HG03280 (cell line): ENCODE data around the gene PHF24.

Source experiments
- ATAC-seq: cut with Tn5 transposase; IDR thresholded peaks from one replicate; pipeline ENCODE4 v1.9.1; 2021; ENCODE audit warnings: mild to moderate bottlenecking, moderate library complexity; ENCODE audit not compliant: unreplicated experiment

PHF24 gene

DNA sequence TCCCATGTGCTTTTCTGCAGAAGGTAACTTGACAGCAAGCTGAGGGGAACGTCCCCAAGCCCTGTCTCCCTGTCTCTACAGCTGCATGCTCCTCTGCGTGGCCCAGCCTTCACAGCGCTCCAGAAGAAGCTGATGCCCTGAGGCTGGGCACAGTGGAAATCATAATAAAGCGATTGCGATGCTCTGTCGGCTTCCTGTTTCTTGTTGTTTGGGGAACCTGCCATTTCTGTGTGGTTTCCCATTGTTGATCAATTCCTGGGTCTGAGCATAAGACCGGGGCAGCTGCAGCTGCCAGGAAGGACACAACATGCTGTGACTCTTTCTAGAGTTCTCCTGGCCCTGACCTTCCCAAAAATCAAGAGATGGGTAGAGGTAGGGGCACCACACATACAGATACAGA is 24.3 kb downstream of the PHF24 start:
- no peak for ATAC-seq

DNA sequence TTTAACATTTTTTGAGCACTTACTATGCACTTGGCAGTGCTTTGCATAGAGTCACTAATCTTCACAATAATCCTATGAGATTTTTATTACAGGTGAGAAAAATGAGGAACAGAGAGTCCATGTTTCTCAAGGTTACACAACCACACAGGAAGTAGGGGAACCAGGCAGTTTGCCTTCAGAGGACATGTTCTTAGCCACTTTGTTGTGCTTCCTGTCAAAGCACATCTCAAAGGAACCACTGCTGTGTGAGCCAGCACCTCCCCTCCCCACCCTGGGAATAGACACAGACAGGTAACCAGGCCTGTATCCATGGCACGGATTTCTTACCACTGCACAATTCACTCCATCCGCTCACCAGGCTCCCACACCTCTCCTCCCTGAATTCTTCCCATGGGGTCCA is 25.1 kb downstream of the PHF24 start:
- no peak for ATAC-seq

DNA sequence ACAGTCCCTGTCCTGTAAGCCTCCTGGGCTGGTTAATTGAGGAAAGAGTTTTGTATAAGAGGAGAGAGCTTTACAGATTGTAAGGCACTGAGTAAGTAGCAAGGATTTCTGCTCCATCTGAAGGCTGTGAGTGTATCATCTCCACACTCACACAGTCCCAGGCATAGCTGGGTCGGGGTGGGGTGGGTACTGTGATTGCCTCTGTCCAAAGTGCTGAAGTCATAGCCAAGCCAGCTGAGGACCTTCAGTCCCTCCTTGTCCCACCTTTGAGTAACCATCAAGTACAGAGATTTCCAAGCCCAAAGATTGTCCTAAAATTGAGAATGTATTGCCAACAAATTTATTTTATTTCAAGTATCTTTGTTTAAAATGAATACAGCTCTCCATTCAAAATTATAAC is 26.0 kb downstream of the PHF24 start:
- no peak for ATAC-seq

DNA sequence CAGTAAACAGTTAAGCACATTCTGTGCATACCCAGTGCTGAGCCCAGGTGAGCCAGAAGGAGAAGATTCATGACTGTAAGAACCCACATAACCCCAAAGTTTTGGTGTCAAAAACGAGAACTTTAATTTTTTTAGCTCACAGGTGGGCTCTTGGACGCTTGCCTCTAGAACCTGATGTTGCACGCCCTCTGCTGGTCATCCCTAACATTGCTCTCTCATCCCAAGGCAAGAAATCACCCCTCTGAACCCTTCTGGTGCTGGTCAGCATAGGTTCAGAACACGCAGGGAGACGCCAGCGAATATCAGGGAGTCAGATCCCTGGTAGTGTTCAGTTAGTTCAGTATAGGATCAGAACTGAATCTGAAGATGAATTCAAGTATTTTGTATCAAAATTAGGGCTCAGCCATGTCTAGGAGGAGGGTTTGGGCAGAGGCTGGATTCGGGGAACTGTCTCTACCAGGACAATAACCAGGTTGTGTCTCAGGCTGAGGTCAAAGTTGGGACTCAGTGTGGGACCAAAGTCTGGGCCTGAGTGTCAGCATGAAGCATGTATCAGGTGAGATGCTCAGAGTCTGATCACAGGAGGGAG is 27.3 kb downstream of the PHF24 start:
- ATAC-seq = no peak

DNA sequence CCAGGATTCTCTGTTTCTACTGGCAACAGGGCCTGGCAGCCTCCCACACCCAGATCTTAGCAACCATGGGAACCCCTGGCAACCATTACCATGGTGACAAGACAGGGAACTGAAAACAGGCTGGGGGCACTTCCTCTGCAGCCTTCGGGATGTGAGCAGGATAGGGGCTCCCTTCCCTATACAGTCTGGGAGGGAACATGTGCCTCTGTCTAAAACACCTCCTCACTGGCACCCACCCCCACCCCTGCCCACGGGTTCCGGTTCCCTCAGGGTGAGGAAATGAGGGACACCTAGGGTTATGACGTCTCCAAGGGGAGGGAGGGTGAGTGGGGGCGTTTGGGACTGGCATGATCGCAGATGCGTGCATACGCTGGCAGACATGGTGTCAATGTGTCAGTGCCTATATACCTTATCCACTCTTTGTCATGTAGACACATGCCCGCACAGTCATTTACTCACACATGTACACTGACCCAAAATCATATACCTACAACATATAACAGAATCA is 28.5 kb downstream of the PHF24 start:
- no peak for ATAC-seq

DNA sequence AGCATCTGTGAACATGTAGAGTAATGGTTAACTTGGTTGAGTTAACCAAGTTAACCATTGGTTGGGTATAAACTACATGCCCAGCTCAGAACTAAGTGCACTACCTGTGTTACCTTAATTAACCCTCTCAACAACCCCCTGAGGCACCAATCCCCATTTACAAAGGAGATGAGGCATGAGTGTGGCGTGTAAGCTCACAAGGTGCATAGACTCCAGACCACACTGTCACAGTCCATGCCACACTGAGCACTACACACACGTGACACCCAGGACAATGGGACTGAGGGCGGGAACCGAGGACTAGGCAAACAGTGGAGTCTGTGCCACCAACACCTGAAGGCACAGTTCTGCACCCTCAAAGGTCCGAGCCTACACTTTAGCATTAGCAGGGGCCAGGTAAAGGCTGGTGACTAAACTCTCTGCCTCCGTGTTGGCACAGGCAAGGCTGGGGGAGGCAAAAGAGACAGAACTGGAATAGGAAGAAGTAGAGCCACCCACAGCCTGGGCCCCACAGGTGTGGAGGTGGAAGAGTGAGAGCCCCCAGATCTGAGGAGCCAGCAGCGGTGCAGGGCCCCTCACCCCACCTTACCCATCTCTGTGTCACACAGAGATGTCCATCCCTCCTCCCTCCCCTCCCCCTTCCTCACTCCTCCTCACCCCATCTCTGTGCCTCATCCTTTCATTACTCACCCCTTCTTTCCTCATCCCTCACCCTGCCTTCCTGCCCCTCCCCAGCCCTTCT is 29.2 kb downstream of the PHF24 start:
- no peak for ATAC-seq

DNA sequence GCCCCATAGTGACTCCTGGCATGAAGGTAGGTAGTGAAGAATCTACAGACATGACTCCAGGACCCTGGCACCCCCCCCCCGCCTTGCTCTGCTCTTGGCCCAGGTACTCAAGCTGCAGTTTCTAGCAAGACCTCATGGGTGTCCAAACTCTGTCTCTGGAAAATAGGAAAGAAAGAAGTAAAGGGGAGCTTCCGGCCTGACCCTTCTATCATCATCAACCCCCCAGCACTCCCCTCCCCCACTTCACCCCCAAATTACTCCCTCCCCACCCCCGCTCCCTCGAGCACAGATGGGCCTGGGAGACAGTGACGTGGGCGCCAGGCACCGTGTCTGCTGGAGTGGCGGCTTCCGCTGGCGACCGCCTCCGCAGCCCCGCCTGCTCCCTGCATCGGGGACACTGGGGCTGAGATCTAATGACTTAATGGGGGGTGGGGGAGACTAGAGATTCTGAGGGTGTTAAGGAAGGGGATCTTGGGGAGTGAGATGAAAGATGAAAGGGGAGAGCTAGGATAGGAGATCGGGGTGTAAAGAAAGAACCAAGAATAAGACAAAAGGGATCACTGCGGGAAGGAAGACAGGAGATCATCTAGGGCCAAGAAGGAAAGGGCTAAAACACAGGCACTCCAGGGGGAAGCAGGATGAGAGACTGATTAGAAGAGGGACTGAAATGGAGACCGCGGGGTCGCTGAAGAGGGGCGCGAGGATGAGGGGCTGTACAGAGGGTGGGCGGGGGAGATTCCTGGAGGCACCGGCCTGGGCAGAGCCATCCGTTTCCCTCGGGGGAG is 30.3 kb downstream of the PHF24 start:
- no peak for ATAC-seq

DNA sequence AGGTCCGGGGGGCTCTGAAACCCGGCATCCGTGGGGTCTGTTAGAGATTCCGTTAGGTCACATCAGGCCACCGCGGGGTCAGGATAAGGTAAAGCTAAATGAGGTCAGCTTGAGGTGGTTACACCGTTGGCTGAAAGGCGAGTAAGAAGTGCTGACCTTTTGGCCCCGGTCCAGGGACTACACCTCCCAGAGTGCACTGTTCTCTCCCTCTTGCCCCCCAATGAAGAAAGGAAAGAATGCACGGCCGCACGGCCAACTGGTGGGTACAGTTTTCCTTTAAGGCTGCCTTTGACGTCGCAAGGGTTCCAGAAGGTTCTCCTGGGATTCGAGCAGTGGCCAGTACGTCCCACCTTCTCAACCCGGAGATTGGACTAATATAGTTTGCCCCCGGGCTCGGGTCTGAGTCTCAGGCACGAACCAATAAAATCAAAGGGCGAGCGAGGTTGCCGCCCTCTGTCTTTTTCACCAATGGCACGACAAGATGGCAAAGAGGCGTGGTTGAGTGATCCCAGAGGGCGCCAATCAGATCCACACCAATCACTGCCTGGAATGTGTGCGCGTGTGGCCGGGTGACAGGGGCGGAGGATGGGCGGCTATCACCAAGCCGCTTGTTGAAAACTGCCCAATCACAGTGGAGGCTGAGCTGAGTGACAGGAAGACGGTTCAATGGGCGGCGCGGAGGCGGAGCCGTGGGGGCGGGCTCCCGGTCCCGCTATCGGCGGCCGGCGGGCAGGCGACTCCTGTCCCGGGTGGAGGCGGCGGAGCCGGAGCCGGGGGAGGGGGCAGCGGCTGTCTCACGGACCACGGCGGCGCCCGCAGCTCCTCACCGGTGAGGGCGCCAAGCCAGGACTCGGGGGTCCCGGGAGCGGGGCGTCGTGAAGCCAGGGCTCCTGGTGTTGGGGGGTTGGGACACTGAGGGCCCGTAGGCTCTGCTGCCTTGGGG is 31.2 kb downstream of the PHF24 start, which contains the start of gene DNAJB5:
TSS of gene DNAJB5 (plus strand) at position 743 of the 943 bp plus-strand sequence. CDS start 886 bp downstream, outside the sequence.
- peak; percentile 89 for ATAC-seq

DNA sequence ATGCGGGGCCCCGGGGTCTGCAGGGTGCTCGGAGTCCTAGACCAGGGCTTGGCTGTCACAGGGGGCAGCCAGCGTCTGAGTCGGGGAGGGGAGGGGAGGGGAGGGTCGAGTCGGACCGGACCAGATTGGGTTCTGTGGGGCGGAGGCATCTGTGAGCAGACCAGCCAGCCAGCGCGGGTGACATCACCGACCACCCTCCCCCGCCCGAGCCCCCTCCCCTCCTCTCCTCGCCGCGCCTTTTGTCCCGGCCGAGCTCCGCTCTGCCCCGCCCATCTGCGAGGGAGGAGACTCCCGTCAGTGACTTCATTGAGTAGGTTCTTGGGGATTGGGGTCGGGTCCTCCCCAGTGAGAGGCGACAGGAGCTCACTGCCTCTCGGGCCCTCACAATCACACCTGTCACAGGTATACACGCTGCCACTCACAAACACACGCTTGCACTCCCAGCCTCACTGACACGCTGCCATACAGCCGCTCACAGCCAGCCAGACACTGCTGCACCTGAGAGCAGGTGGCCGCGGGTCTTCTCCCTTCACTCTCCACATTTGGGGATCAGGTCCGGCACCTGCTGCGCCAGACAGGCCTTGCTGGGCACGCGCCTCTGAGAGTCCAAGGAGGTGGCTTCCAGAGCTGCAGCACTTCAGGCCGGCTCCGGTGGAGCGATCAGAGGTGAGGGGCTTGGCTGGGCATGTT is 32.0 kb downstream of the PHF24 start:
- ATAC-seq = no peak

DNA sequence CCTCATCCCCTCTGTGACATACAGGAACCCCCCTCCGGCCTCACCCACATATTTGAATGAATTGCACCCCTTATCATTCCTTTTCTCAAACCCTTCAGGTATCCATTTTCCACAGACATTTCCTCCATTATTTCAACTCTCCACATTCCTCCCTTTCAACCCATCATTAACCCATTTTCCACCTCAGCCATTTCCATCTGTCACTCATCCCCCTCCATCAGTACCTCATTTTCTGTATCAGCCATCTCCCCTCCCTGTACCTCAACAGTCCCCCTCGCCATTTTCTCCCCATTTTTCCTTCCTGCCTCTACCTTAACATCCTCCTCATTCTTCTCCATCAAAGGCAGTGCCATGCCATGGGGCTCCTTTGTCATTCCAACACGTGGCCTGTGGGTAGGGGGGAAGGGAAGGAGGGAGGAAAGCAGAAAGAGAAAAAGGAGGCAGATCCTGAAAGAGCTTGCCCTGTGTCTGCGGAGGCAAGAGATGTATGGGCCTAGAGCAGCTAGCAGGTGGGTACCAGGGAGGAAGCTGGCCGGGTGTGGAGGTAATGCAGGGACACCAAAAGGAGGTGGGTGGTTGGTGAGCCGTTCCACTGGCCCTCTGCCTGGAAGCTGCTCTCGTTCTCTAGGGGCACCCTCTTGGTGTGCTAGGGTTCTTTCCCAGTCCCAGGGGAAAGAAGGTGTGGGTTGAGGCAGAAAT is 33.0 kb downstream of the PHF24 start:
- ATAC-seq = no peak

DNA sequence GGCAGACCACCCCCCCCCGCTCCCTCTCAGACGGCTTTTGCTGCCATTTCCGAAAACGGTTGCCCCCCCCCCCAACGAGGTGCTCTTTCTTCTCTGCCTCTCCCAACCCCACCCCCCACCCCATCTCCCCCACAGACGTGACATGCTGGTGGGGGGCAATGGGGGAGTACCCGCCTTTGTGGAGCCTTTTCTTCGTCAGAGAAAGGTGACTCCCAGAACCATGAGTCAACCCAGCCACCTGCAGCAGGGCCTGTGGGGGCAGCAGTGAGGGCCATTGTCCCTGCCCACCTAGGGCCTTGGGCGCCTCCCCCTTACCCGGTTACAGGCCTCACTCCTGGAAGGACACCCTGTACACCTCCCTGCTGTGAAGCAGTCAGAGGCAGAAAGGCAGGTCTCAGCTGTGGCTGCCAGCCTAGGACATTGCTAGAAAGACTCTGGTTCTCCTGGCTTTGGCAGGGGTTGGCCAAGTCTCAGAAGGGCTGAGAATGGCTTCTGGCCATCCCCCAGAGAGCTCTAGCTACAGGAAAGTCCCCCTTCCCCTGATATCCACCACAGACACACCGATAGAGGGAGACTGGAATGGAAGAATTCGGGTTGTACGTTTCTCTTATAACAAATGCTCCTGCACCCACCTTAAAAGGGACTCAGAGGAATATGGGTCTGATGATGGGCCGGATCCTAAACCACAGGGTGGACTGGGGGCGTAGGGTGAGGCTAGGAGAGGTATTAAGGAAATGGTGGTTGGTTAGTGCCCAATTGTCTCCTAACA is 33.7 kb downstream of the PHF24 start:
- ATAC-seq = no peak

DNA sequence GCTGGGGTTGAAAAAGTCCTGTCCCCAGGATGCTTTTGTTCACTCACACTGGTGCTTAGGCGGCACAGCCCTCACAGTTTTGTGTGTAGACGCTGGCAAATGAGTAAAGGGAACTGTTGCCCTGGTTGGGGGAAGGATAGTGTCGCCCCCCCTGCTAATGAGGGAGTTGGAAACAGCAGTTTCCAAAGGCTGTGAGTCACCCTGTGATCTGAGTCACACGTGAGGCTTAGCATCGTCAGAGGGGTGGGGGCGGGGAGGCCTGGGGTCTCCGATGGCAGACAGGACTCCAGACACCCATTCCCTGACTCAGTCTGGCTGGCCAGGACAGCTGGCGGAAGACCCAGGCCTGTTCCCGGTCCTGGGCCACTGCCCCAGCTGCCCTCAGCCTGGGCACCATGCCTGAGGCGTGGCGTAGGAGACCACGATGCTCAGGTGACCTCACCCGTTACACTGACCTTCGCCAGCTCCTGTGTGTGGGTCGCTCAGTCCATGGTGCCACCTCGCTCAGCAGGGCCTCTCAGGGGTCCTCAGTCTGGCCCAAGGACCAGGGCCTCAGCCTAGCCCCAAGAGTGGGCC is 34.4 kb downstream of the PHF24 start:
- no peak for ATAC-seq

DNA sequence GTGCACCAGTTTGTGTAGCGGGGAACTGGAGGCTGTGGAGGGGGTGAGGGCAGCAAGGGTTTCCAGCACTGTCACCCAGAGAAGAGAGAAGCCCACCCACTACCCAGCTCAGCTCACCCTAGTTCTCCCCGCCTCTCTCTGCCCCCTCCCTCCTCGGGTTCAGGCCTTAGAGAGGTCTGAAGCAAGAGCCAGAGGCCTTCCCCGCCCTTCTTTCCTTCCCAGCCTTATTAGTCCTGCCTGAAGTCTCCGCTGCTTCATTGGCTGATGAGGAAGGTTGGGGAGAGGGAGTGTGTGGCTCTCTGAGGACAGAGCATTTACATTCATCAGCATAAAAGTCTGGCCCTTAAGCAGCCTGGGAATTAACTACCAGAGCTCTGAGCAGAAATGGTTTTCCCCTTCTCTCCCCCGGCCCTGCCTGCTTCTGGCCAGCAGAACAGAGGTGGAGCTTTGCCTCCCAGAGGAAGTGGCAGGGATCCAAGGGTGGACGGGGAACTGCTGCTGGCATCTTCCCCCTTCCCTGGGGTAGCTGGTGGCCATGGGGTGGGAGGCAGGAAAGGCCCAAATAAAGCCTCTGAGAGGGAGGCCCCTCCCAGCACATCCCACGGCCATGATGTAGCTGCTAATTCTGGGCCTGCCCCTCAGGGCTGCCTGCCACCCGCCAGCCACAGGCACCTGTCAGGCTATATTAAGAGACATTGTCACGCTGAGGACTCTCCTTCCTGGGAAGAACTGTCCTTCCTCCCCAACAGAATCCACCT is 35.6 kb downstream of the PHF24 start:
- ATAC-seq = no peak

DNA sequence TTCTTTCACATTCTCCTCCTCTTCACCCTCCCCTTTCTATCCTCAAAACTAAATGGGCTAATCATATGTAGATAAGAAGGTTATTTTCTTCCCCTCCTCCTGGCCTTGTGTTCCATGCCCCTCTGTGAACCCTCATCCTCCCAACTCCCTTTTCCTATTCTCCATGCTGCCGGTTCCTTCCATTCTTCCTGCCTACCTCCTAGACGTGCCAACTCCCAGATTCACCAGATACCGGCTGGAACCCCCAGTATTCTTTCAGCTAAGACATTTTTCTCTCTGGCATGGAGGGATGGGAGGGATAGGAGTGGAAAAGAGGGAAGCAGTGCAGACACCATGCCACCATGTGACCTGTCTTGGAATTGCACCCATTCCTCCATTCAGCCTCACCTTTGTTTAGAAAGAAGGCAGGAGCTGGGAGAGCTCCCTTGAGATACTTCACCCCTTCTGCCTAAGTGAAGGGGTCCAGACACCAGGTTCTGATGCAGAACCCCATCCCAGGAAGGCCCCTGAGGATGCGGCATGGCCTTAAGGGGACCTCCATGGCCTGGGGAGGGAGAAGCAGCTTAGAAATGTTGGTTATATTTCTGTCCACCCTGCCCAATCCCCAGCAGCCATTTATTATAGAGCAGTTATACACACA is 36.3 kb downstream of the PHF24 start:
- no peak for ATAC-seq

DNA sequence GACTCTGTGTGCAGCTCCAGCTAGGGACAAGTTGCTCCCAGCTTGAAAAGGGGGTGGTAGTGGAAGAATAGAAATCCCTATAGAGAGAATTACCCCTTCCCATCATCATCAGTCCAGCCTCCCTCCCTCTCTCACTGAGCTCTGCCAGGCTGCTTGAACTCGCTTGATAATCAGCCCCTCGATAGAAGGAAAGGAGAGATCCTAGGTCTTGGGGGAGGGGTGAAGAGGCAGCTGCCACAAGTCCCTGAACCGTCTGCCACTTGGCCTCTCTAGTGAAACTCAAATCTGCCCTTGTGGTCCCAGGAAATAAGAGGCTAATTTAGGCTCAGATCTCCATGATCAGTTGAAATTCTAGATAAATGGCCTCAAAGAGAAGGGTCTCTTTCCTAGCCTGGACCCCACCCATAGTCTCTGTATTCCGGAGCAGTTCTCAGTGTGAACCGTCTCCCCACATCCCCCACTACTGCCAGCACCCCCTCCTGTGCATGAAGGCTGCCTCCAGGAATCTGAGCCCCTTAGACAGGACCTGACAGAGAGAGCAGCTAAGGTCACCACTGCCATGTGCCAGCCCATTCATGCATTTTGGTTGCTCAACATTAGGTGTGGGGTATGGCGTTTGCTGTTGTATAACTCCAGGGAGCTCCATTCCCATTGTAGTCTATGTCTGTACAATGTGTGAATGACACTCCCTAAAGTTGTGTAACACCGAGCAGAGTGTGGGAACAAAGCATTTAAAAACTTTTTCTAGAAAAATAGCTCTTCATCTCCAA is 37.0 kb downstream of the PHF24 start:
- ATAC-seq = no peak

DNA sequence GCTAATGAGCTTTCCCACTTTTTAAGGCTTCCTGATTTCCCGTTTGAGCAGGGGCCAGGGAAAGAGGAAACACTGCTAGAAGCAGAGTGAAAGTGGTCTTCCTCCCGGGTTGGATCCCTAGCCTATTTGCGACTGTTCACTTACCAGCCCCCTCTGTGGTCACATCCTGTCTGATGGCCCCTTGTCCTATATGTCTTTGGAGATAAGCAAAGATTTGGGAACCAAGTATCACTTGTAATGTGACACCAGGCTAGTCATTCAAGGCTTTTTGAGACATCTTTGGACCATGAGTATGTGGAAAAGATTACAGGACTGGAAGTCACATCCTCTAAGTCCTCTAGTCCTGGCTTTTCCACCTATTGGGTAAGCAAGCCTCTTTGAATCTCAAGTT is 37.6 kb downstream of the PHF24 start:
- no peak for ATAC-seq
